Lower leg skin (tissue), 3 donors: ENCODE data around the gene DUSP8.

ENCODE experiments used
- CTCF ChIP-seq, 3 donors: fragments of 450-650 bp; IDR thresholded peaks; one replicate each; pipeline ENCODE4 v1.5.1; 2016; ENCODE audit warnings: antibody characterized with exemption in 3 of 3, mild to moderate bottlenecking in 3 of 3, moderate library complexity in 2 of 3
- POLR2A ChIP-seq, 2 donors: fragments of 450-650 bp; IDR thresholded peaks; one replicate each; pipeline ENCODE4 v1.6.1; 2016 to 2017; ENCODE audit warnings: antibody characterized with exemption in 2 of 2, mild to moderate bottlenecking in 1 of 2, moderate library complexity in 1 of 2

GRCh38 chr11:1573077-1573902, 1.2 kb upstream of the DUSP8 start:
- no peak for TF ChIP-seq CTCF (IDR thresholded peaks at IDR 0.05)
- TF ChIP-seq POLR2A (IDR thresholded peaks at IDR 0.05), result no peak
